ENCODE data around the gene GALNT14. TPM values are rescaled to one million over a fixed set of nuclear protein-coding genes. Genes with fewer than 3 reads are reported as not detected.

The GALNT14 gene
- total RNA-seq, 2 experiments from 2014 or later = 0.48 to 0.83 TPM

GRCh38 chr2:30997979-30998378 is 140.3 kb downstream of the GALNT14 start:
- no peak for ATAC-seq
- H3K27me3 Mint-ChIP-seq = no peaks in the 10 kb centered on the region
- no peaks in the 10 kb centered on the region for H3K36me3 Mint-ChIP-seq (ENCODE audit: low read depth)
- no peak overlapping the region for H3K4me3 Mint-ChIP-seq
- no peaks in the 10 kb centered on the region for H3K9me3 Mint-ChIP-seq (ENCODE audit: low read depth)
- intact Hi-C loops (cut with DNase I, micrococcal nuclease) = no loop called here
- CTCF ChIA-PET = interaction anchor here (1.5 kb wide), 1 partner anchor 9 kb away, joined by 4 read pairs; no protein-coding TSS in a partner anchor
- no peaks in the 10 kb centered on the region for H3K4me1 Mint-ChIP-seq
- no peak for DNase-seq
- no peak overlapping the region for H3K27ac Mint-ChIP-seq
- POLR2A ChIA-PET = no interaction called here

GRCh38 chr2:30994227-30995056 is 143.8 kb downstream of the GALNT14 start:
- H3K27me3 Mint-ChIP-seq = no peaks in the 10 kb centered on the region
- no peaks in the 10 kb centered on the region for H3K4me1 Mint-ChIP-seq
- DNase-seq = no peak
- intact Hi-C loops (cut with DNase I, micrococcal nuclease) = no loop called here
- ATAC-seq = no peak
- ChIA-PET POLR2A (no interaction called here), CTCF (interaction anchor here (1.2 kb wide), 1 partner anchor 283 kb away, joined by 3 read pairs; no protein-coding TSS in a partner anchor)
- H3K36me3 Mint-ChIP-seq (ENCODE audit: low read depth) = no peaks in the 10 kb centered on the region
- H3K9me3 Mint-ChIP-seq (ENCODE audit: low read depth) = no peaks in the 10 kb centered on the region
- no peak overlapping the region for H3K27ac Mint-ChIP-seq
- no peak overlapping the region for H3K4me3 Mint-ChIP-seq

- DNase-seq (no peak), ATAC-seq (no peak)
- no peaks in the 10 kb centered on the region for H3K4me1 Mint-ChIP-seq
- ChIA-PET CTCF (no interaction called here), POLR2A (no interaction called here)
- no peaks in the 10 kb centered on the region for H3K27me3 Mint-ChIP-seq
- no peak overlapping the region for H3K4me3 Mint-ChIP-seq
- H3K36me3 Mint-ChIP-seq (ENCODE audit: low read depth) = no peaks in the 10 kb centered on the region
- intact Hi-C loops (cut with DNase I, micrococcal nuclease) = no loop called here
- no peaks in the 10 kb centered on the region for H3K9me3 Mint-ChIP-seq (ENCODE audit: low read depth)
- no peak overlapping the region for H3K27ac Mint-ChIP-seq
Observed at GRCh38 chr2:30992781-30993180, 145.5 kb downstream of the GALNT14 start.

- intact Hi-C loops (cut with DNase I, micrococcal nuclease) = no loop called here
- ChIA-PET CTCF (no interaction called here), POLR2A (no interaction called here)
- Mint-ChIP-seq H3K4me1 (no peaks in the 10 kb centered on the region), H3K27me3 (no peaks in the 10 kb centered on the region), H3K27ac (no peak overlapping the region), H3K9me3 (ENCODE audit: low read depth) (no peaks in the 10 kb centered on the region), H3K36me3 (ENCODE audit: low read depth) (no peaks in the 10 kb centered on the region), H3K4me3 (no peak overlapping the region)
- ATAC-seq (no peak), DNase-seq (no peak)
Observed at GRCh38 chr2:30990671-30991070, 147.6 kb downstream of the GALNT14 start.

GRCh38 chr2:30990176-30990575 is 148.1 kb downstream of the GALNT14 start:
- Mint-ChIP-seq H3K27me3 (no peaks in the 10 kb centered on the region), H3K9me3 (ENCODE audit: low read depth) (no peaks in the 10 kb centered on the region), H3K36me3 (ENCODE audit: low read depth) (no peaks in the 10 kb centered on the region), H3K27ac (no peak overlapping the region), H3K4me3 (no peak overlapping the region), H3K4me1 (no peaks in the 10 kb centered on the region)
- intact Hi-C loops (cut with DNase I, micrococcal nuclease) = no loop called here
- ChIA-PET POLR2A (no interaction called here), CTCF (interaction anchor here (0.8 kb wide), 1 partner anchor 59 kb away, joined by 3 read pairs; no protein-coding TSS in a partner anchor)
- DNase-seq = no peak
- ATAC-seq = no peak

- intact Hi-C loops (cut with DNase I, micrococcal nuclease) = no loop called here
- Mint-ChIP-seq H3K4me3 (no peak overlapping the region), H3K27ac (no peak overlapping the region), H3K27me3 (no peaks in the 10 kb centered on the region), H3K4me1 (no peaks in the 10 kb centered on the region), H3K9me3 (ENCODE audit: low read depth) (no peaks in the 10 kb centered on the region), H3K36me3 (ENCODE audit: low read depth) (no peaks in the 10 kb centered on the region)
- ATAC-seq (no peak), DNase-seq (no peak)
- POLR2A ChIA-PET = no interaction called here
- CTCF ChIA-PET = interaction anchor here (0.8 kb wide), 1 partner anchor 59 kb away, joined by 3 read pairs; no protein-coding TSS in a partner anchor
Observed at GRCh38 chr2:30989746-30990145, 148.5 kb downstream of the GALNT14 start.

- Mint-ChIP-seq H3K27me3 (no peaks in the 10 kb centered on the region), H3K4me1 (no peaks in the 10 kb centered on the region), H3K36me3 (ENCODE audit: low read depth) (no peaks in the 10 kb centered on the region), H3K9me3 (ENCODE audit: low read depth) (no peaks in the 10 kb centered on the region), H3K27ac (no peak overlapping the region), H3K4me3 (no peak overlapping the region)
- ChIA-PET CTCF (no interaction called here), POLR2A (no interaction called here)
- DNase-seq (no peak), ATAC-seq (no peak)
- intact Hi-C loops (cut with DNase I, micrococcal nuclease) = no loop called here
Observed at GRCh38 chr2:30987566-30987965, 150.7 kb downstream of the GALNT14 start.

- Mint-ChIP-seq H3K27me3 (no peaks in the 10 kb centered on the region), H3K4me3 (no peak overlapping the region), H3K9me3 (ENCODE audit: low read depth) (no peaks in the 10 kb centered on the region), H3K27ac (no peak overlapping the region), H3K36me3 (ENCODE audit: low read depth) (no peaks in the 10 kb centered on the region), H3K4me1 (no peaks in the 10 kb centered on the region)
- ChIA-PET POLR2A (no interaction called here), CTCF (interaction anchor here (0.9 kb wide), 1 partner anchor 18 kb away, joined by 6 read pairs; no protein-coding TSS in a partner anchor)
- ATAC-seq (no peak), DNase-seq (no peak)
- intact Hi-C loops (cut with DNase I, micrococcal nuclease) = no loop called here
Observed at GRCh38 chr2:30986231-30986580, 152.0 kb downstream of the GALNT14 start.

GRCh38 chr2:30985493-30986230 is 152.6 kb downstream of the GALNT14 start:
- intact Hi-C loops (cut with DNase I, micrococcal nuclease) = no loop called here
- no peaks in the 10 kb centered on the region for H3K9me3 Mint-ChIP-seq (ENCODE audit: low read depth)
- no peak overlapping the region for H3K4me3 Mint-ChIP-seq
- no peak overlapping the region for H3K27ac Mint-ChIP-seq
- H3K36me3 Mint-ChIP-seq (ENCODE audit: low read depth) = no peaks in the 10 kb centered on the region
- no peak for ATAC-seq
- no peak for DNase-seq
- H3K4me1 Mint-ChIP-seq = no peaks in the 10 kb centered on the region
- POLR2A ChIA-PET = no interaction called here
- CTCF ChIA-PET = no interaction called here
- no peaks in the 10 kb centered on the region for H3K27me3 Mint-ChIP-seq

GRCh38 chr2:30984148-30984547 is 154.1 kb downstream of the GALNT14 start:
- no peak for ATAC-seq
- Mint-ChIP-seq H3K36me3 (ENCODE audit: low read depth) (no peaks in the 10 kb centered on the region), H3K9me3 (ENCODE audit: low read depth) (no peaks in the 10 kb centered on the region), H3K4me3 (no peak overlapping the region), H3K27ac (no peak overlapping the region), H3K4me1 (no peaks in the 10 kb centered on the region), H3K27me3 (no peaks in the 10 kb centered on the region)
- ChIA-PET CTCF (no interaction called here), POLR2A (no interaction called here)
- no peak for DNase-seq
- intact Hi-C loops (cut with DNase I, micrococcal nuclease) = no loop called here

GRCh38 chr2:30981510-30981909 is 156.7 kb downstream of the GALNT14 start:
- intact Hi-C loops (cut with DNase I, micrococcal nuclease) = no loop called here
- H3K4me1 Mint-ChIP-seq = no peaks in the 10 kb centered on the region
- H3K9me3 Mint-ChIP-seq (ENCODE audit: low read depth) = no peaks in the 10 kb centered on the region
- CTCF ChIA-PET = no interaction called here
- no peak overlapping the region for H3K27ac Mint-ChIP-seq
- no peak for DNase-seq
- no peak overlapping the region for H3K4me3 Mint-ChIP-seq
- H3K27me3 Mint-ChIP-seq = peaks cover 4% of the 10 kb centered on the region
- POLR2A ChIA-PET = no interaction called here
- ATAC-seq = no peak
- H3K36me3 Mint-ChIP-seq (ENCODE audit: low read depth) = no peaks in the 10 kb centered on the region

- H3K4me1 Mint-ChIP-seq = no peaks in the 10 kb centered on the region
- H3K9me3 Mint-ChIP-seq (ENCODE audit: low read depth) = no peaks in the 10 kb centered on the region
- H3K36me3 Mint-ChIP-seq (ENCODE audit: low read depth) = no peaks in the 10 kb centered on the region
- ChIA-PET POLR2A (no interaction called here), CTCF (no interaction called here)
- DNase-seq (no peak), ATAC-seq (no peak)
- intact Hi-C loops (cut with DNase I, micrococcal nuclease) = no loop called here
- H3K4me3 Mint-ChIP-seq = no peak overlapping the region
- H3K27me3 Mint-ChIP-seq = peaks cover 4% of the 10 kb centered on the region
- no peak overlapping the region for H3K27ac Mint-ChIP-seq
Observed at GRCh38 chr2:30981096-30981495, 157.1 kb downstream of the GALNT14 start.
